ENCODE results near the gene BABAM1.
A peak's percentile ranks its signal among the peaks of the same experiment; 100 is the strongest.

BABAM1 gene

DNA sequence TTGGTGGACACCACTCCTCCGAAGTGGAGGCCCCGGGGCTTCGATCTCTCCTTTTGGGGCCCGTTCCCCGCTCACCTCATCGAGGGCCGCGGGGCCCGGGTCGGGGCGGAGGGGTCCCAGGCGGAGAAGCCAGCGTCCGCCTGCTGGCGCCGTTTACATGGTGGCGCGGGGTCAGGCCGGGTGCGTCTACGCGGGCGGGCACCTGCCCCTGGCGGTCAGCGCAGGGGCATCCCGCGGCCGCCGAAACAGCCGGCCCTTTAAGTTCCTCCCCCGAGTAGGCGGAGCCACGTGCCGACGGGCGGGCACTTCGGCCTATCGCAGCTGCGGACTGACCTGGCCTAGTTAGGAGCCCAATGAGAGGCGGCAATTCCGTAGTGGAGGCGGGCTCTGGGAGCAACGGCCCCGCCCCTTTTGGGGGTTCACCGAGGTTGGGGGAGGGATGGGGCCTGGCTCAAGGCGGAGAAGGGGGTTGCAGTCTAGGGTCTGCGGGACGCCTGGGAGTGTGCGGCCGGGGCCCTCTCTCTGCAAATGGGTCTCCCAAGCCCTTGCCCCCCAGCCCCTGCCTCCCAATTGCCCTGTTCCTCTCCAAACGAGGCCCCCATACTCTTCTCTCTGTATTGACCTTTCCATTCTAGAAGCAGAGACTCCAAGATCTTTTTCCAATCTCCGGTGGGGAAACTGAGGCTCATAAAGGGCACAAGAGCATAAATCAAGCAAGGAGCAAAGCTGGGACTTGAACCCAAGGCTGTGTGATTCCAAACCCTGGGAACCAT lies 36.1 kb downstream of the BABAM1 start, which contains the start of gene ABHD8:
Gene ABHD8 (minus strand): TSS at position 259 of the 773 bp plus-strand sequence. CDS start 1,809 bp downstream, outside the sequence.
- DNase-seq (ENCODE audit: low read depth in 2 of 2), result peak; percentile 80 to 87

GRCh38 chr19:17303940-17304267 lies 36.7 kb downstream of the BABAM1 start:
- DNase-seq (ENCODE audit: low read depth in 2 of 2), result no peak

- no peak for DNase-seq (ENCODE audit: low read depth in 2 of 2)
Measured at GRCh38 chr19:17304386-17305215, 37.4 kb downstream of the BABAM1 start.

GRCh38 chr19:17305216-17305516 lies 37.9 kb downstream of the BABAM1 start:
- no peak for DNase-seq (ENCODE audit: low read depth in 2 of 2)

DNA sequence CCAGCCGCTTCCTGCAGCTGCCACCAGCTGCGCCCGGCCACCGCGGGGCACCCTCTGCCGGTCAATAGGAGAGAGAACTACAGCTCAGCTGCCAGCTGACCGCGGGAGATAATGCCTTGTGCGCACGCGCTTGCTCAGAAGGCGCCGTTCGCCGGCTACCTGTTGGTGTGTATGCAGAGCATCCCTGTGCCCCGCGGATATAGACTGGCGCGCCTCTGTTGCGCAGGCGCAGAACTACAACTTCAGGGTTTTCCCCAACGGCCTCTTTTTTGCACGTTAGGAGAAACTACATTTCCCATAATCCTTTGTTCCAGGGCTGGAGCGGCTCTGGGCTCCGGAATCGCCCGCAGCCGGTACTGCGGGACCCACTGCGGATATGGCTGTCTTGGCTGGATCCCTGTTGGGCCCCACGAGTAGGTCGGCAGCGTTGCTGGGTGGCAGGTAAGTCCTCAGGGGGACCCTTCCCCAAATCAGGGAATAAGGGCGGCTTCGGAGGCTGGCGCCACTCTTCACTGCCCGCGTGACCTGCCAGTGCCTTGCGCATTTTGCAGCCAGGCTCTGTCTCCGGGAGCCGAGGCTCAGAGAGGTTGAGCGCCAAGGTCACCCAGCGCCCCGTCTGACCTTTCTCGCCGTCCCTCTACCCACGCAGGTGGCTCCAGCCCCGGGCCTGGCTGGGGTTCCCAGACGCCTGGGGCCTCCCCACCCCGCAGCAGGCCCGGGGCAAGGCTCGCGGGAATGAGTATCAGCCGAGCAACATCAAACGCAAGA lies 38.5 kb downstream of the BABAM1 start, which contains the start of gene MRPL34:
Gene MRPL34 (plus strand): TSS at position 356 of the 768 bp plus-strand sequence. CDS start 21 bp downstream, at position 377.
- peak; percentile 87 to 90 for DNase-seq (ENCODE audit: low read depth in 2 of 2)

DNA sequence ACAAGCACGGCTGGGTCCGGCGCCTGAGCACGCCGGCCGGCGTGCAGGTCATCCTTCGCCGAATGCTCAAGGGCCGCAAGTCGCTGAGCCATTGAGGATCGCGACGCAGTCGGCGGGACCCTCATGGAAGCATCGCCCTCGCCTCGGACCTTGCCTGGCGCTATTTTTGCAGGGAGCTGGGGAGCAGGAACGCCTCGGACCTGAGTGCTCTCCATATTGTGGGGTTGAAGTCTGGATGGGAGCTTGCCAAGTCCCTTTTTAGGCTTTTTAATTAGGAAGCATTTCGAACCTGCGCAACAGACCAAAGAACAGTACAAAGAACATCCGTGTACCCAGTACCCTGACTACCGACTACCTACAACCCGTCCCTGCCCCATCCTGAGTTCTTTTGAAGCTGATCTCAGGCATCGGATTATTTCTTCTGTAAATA lies 39.1 kb downstream of the BABAM1 start:
- DNase-seq (ENCODE audit: low read depth in 2 of 2), result no peak

GRCh38 chr19:17307876-17308377 lies 40.7 kb downstream of the BABAM1 start:
- no peak for DNase-seq (ENCODE audit: low read depth in 2 of 2)

DNA sequence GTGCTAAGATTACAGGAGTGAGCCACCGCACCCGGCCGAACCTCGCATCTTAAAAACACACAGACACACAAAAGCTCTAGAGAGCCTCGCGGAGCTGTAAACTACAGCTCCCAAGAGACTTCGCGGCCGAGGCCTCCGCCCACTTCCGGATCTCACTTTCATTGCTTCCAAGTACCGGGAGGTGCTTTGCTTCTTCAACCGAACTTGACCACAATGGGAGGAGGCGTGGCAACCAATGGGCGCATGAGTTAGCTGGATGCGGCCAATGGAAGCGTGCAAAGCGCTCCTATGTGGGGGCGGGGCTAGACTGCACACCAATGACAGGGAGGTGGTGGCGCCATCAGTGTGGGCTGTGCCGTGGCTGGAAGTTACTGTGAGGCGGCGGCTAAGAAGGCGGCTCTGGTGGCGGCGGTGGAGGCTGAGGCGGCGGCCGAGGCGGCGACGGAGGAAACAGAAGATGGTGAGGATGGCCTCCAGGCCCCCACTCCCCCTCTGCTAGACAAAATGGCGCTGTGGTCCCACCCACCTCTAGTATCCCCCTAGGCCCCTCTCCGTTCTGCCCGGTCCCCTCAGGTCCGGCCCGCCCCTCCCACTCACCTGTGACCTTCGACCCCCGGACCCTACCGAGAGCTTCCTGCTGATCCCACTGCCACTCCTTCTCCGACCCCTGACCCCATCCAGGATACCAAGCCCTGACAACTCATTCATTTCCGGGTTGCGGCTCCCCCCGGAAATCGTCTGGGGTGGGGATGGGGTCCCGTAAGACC lies 42.1 kb downstream of the BABAM1 start, which contains the start of gene DDA1:
Gene DDA1 (plus strand): TSS at position 366 of the 767 bp plus-strand sequence. CDS start 92 bp downstream, at position 458.
- peak; percentile 96 to 100 for DNase-seq (ENCODE audit: low read depth in 2 of 2)

DNA sequence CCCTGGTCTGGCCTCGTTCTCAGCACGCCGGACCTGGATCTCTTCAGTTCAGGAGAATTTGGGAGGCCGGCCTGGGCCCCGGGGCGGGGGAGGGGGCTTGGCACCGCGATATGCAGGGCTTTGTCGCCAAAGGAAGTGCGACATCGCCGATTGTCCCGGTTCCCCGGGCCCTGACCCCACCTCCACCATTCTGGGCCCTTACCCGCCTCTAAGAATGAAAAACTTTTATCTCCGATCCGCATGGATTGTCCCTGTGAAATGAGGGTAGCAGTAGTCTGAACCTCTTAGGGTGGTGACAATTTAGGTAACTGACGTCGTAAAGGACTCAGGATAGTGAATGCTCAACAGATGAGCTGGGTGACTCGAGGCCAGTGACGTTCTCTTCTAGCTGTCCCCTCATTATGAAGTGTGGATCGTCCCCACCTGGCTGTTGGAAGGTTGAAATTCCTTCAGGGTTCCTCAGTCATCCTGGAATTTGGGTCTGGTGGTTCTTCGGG lies 42.8 kb downstream of the BABAM1 start:
- DNase-seq (ENCODE audit: low read depth in 2 of 2), result no peak

DNA sequence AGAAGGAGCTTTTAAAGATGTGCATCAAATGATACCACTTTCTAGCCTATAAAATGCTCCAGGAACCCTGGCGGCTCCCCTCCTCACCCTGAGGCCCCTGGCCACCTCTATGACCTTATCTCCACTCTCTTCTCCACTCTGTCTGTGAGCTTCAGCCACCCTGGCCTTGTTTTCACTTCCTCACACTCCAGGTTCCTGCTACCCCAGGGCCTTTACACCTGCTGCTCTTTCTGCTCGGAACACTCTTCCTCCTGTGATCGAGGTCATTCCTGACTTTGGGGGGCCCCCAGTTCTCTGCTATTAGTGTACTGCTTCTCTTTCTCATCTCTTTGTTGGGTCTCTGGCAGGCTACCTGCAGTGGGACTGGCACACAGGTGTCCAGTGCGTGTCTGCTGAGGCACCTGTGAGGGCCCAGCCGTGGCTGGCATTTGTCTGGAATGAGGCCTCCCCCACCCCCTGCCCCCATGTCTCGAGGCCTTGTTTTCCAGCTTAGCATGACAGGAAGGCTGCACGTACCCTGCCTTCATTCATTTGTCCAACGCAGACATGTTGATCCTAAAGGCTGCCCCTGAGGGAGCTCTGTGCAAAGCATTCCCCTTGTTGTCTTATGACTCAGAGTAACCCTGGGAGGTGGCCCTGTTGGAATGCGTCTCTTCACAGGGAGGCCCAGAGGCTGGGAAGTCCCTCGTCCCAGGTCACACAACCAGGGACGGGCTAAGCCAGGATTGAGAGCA lies 44.4 kb downstream of the BABAM1 start:
- DNase-seq (ENCODE audit: low read depth in 2 of 2), result no peak

DNA sequence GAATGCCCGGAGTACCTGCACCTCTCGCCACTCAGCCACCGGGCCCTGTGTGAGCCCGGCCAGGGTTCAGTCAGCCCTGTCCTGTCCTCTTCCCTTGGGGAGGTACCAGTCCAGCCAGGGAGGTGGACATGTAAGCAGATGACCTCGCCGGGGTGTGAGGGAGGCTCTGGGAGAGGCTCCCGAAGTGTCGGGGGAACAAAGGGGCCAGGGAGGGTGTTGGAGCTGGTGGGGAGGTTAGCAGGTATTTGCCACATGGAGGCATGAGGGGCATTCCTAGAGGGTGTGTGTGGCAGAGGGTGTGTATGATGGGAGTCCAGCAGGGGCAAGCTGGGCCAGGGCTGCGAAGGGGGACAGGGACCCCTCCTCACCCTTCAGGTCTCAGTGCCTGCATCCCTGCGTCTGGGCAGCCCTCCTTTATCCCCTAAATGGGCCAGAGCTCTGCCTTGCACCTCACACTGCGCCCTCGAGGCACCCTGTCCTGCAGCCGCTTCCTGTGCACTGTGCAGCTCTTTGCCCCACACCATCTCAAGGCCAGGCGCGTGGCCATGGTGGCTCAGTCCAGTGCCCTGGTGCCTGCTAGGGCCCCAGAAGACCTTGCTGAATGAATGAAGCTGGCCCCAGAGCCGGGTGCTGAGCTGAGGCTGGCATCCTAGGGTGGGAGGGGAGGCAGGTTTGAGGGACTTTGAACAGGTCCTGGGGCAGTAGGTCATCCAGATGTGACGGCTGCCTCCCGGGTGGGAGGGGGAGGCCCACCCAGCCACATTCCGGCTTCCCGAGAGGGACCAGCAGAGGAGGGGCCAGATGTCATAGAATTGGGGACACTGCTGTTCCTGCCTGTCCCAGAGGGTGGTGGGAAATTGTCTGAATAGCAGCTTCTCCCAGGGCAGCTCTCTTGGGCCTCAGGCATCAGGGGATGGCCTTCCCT lies 45.2 kb downstream of the BABAM1 start:
- DNase-seq (ENCODE audit: low read depth in 2 of 2), result no peak

DNA sequence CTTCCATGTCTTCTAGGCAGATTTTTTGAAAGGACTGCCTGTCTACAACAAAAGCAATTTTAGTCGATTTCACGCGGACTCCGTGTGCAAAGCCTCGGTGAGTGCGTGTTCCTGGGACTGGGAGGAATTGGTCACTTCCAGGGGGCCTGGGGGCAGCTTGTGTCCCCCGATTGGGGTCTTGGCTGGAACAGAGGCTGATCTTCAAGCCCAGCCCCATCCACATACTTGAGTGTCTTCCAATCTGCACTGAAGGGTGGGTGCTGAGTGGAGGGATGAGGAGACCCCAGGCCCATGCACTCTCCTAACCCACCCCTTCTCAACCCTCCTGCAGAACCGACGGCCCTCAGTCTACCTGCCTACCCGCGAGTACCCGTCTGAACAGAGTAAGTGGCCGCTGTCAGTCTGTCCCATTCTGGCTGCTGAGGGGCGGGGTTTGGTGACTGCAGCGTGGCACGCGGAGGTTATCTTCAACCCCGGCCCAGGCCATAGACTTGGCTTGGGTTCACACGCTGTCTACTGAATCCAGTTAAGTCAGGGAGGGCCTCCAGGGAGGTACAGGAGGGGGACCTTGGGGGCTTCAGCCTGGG lies 46.9 kb downstream of the BABAM1 start:
- DNase-seq (ENCODE audit: low read depth in 2 of 2), result no peak

- DNase-seq (ENCODE audit: low read depth in 2 of 2), result no peak
Measured at GRCh38 chr19:17318966-17319365, 51.7 kb downstream of the BABAM1 start.

- DNase-seq (ENCODE audit: low read depth in 2 of 2), result no peak
Measured at GRCh38 chr19:17319473-17320238, 52.4 kb downstream of the BABAM1 start.

- DNase-seq (ENCODE audit: low read depth in 2 of 2), result no peak
Measured at GRCh38 chr19:17320435-17320834, 53.2 kb downstream of the BABAM1 start.

DNA sequence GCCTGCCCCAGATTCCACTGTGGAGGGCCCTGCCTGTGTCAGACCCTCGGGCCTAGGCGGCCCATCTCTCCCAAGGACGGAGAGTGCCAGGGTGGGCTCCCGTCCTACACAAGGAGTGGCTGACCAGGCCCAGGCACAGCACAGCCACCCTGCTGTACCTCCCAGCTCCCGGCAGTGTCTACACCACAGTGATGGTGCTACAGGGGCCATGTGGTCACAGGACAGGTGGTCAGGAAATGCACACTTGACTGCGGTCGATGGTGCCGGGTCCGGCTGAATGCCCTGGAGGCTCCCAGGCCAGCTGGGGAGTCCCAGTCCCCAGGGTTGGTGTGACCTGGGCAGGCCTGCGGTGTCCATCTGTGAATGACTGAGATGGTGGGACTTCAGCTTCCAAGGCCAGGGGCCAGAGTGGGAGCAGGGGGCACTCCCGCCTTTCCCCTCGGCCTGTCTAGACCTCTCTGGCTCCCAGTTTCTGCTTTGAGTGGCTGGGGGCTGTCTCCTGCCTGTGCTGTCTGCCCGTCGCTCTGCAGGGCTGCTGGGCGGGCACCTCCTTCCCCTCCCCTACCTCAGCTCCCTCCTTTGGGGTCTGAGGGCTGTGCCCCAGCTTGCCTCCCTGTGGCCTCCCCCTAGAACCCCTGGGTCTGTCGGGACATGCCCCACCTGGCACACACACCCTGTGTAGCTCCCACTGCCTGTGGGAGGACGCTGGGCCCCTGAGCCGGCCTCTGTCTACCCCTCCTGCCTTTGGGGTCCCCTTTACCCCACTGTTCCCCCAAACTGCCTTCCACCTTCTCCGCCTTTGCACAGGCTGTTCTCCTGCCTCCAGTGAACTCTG lies 54.6 kb downstream of the BABAM1 start:
- no peak for DNase-seq (ENCODE audit: low read depth in 2 of 2)

- DNase-seq (ENCODE audit: low read depth in 2 of 2), result no peak
Measured at GRCh38 chr19:17322854-17323253, 55.6 kb downstream of the BABAM1 start.

All from stimulated activated CD8-positive, alpha-beta memory T cell treated with anti-CD3 and anti-CD28 coated beads, Interleukin-15, amount 100 ng/mL, for 4 hours (primary cell).